ENCODE measurements around the gene NECTIN1.

NECTIN1 gene

DNA sequence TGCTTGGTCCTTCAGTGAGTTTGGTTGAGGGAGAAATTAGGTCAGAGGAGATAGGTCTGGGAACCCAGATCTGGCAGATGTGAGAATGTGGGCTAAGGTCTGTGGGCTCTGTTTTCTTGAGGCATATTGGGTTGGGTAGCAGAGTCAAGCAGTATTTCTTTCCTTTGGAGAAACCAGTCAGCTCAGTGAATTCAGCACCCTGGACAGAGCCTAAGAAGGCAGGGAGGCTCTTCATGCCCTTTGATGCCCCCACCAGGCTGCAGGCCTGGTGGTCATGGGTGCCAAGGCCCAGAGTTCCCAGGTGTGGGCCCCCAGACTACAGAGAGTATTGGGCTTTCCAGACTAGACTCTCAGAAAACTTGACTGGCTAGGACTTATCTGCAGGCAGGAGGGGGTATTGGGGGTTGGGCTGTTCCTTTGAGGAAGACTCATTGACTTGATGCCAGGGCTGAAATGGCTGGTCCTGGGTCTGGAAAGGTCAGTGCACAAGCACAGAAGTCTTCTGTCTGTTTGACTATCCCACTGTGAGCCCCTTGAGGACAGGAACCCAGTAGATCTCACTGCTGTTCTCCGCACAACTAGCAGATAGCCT is 45.3 kb upstream of the NECTIN1 start:
- TF ChIP-seq, protein P1, sequence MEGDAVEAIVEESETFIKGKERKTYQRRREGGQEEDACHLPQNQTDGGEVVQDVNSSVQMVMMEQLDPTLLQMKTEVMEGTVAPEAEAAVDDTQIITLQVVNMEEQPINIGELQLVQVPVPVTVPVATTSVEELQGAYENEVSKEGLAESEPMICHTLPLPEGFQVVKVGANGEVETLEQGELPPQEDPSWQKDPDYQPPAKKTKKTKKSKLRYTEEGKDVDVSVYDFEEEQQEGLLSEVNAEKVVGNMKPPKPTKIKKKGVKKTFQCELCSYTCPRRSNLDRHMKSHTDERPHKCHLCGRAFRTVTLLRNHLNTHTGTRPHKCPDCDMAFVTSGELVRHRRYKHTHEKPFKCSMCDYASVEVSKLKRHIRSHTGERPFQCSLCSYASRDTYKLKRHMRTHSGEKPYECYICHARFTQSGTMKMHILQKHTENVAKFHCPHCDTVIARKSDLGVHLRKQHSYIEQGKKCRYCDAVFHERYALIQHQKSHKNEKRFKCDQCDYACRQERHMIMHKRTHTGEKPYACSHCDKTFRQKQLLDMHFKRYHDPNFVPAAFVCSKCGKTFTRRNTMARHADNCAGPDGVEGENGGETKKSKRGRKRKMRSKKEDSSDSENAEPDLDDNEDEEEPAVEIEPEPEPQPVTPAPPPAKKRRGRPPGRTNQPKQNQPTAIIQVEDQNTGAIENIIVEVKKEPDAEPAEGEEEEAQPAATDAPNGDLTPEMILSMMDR (IDR thresholded peaks at IDR 0.05; ENCODE audit: insufficient read depth, low read depth, low read length, missing control alignments): no peak
- H3K4me3 ChIP-seq (ENCODE audit: low read length): no peak overlapping the region
- DNase-seq (ENCODE audit: low read depth): peak; percentile 66

DNA sequence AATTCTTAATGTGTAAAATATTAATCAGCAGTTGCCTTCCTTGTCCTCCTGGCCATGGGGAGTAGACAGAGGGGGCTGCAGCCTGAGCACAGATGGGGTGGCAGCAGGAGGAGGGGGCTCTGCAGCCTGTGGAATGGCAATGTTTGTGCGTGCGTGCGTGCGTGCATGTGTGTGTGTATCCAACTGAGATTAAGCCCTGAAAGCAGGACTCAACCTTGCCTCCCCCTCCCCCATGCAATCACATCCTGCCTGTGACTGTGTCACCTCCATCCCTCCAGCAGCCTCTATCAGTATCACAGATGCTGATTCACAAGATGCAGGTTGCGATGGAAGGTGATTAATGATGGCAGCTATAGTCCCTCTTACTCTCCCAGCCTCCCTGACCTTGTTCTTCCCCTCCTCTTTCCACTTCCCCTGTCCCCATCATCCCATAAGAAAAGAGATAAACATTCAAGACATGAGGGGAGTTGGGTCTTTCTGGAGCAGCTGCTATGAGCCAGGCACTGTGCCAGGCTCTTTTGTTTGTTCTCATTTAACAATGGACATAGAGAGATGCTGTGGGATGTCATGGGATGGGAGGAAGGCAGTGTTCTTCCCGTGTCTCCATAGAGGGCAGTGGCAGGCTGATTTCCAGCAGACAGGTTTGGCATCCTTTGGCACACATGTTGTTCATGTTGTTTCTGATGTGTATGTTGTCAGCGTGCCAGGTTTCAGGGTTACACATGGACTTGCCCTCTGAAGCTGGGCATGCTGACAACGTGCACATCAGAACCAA is 43.8 kb upstream of the NECTIN1 start:
- DNase-seq (ENCODE audit: low read depth): peak; percentile 14
- no peak overlapping the region for H3K4me3 ChIP-seq (ENCODE audit: low read length)
- TF ChIP-seq, protein P1 (IDR thresholded peaks at IDR 0.05; ENCODE audit: insufficient read depth, low read depth, low read length, missing control alignments): no peak

DNA sequence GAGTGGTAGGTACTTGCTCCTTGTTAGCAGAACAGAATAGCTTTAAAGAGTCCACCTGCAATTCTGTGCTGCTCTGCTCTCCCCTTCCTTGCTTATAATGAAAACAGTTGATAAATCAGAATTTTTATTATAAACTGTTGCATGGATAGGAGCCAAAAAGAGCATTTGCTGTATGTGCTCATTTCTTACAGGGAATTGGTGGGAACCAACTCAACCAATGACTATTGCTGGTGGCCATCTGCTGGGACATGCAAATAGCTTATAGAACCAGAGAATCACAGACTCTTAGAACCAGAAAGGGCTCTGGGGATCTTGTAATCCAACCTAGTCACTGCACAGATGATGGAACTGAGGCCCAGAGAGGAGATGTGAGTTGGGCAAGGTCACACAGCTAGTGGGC is 43.1 kb upstream of the NECTIN1 start:
- DNase-seq (ENCODE audit: low read depth): no peak
- TF ChIP-seq, protein P1 (IDR thresholded peaks at IDR 0.05; ENCODE audit: insufficient read depth, low read depth, low read length, missing control alignments): no peak
- H3K4me3 ChIP-seq (ENCODE audit: low read length): no peak overlapping the region

DNA sequence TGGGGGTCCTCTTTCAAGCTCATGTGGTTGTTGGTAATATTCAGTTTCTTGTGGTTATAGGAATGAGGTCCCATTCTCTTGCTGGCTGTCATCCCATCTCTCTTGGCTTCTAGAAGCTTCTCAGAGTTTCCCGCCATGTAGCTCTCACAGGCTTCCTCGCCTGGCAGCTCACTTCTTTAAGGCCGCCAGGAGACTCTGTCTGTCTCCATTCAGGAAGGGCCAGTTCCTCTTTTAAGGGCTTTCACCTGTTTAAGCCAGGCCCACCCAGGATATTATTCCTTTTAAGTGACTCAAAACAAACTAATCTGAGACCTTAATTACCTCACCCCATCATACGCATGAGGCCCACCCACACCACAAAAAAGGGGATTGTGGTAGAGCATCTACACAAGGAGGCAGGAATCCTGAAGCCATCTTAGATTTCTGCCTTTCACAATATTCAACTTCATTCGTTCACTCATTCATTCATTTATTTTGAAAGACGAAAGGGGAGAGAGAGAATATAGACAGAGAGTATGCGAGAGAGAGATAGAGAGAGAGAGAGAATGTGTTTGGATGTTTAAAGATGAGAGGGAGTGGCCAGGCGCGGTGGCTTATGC is 42.3 kb upstream of the NECTIN1 start:
- TF ChIP-seq, protein P1 (IDR thresholded peaks at IDR 0.05; ENCODE audit: insufficient read depth, low read depth, low read length, missing control alignments): no peak
- H3K4me3 ChIP-seq (ENCODE audit: low read length): no peak overlapping the region
- DNase-seq (ENCODE audit: low read depth): no peak

DNA sequence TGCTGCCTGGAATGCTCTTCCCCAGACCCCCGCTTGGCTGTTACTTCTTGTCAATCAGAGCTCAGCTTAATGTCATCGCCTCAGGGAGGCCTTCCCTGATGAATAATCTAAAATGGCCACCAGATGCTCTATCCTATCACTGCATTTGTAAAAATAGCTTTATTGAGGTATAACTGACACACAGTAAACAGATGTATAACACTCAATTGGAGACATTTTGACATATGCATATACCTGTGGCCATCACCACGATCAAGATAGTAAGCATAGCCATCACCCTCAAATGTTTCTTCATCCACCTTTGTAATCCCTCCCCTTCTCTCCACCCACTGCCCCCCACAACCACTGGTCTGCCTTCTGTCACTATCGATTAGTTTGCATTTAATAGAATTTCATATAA is 36.6 kb upstream of the NECTIN1 start:
- H3K4me3 ChIP-seq (ENCODE audit: low read length): no peak overlapping the region
- TF ChIP-seq, protein P1 (IDR thresholded peaks at IDR 0.05; ENCODE audit: insufficient read depth, low read depth, low read length, missing control alignments): no peak
- DNase-seq (ENCODE audit: low read depth): no peak

DNA sequence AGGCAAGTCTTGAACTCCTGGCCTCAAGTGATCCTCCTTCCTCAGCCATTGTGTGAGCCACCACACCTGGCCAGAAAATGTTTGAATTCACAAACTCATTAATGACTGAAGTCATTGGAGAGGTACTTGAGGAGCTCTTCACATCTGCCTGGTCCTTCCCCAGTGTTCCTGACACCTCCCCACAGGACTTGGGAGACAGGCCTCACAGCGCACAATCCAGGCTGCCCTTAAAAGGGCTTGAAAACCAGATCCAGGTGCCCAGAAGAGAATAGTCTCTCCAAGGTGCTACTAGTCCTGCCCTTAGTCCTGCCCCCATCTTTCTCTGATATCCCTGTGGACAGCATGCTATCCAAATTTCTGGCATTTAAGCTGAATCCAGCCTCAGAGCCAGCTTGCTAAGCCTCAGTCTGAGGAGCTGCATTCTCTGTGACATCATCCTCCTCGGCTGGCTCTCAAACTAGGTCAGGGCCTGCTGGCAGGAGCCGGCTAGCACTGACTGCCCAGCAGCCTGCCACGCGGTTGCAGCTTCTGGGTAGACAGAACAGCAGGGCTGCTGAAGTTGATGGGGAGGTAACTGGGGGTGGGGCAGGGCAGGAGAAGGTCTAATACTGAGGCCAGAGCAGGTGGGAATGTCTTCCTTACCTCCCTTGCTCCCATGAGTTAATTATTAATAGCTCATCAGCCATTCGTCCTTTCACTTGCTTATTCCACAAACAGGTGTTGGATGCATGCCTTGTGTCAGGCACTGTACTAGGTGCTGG is 35.3 kb upstream of the NECTIN1 start:
- DNase-seq (ENCODE audit: low read depth): no peak
- TF ChIP-seq, protein P1 (IDR thresholded peaks at IDR 0.05; ENCODE audit: insufficient read depth, low read depth, low read length, missing control alignments): no peak
- no peak overlapping the region for H3K4me3 ChIP-seq (ENCODE audit: low read length)

Measured in epithelial cell of esophagus (primary cell).